Kidney glomerular epithelial cell (primary cell): ENCODE measurements around the gene KCNQ1.

Source experiments
- DNase-seq: peaks from one replicate; lab custom pipeline; 2025; lab: John Stamatoyannopoulos, UW

Gene KCNQ1

GRCh38 chr11:2778630-2779498, 334.1 kb downstream of the KCNQ1 start:
- DNase-seq, result peak; percentile 40

GRCh38 chr11:2779499-2779980, 334.7 kb downstream of the KCNQ1 start:
- no peak for DNase-seq

GRCh38 chr11:2779981-2780849, 335.4 kb downstream of the KCNQ1 start:
- no peak for DNase-seq

GRCh38 chr11:2780850-2781407, 336.1 kb downstream of the KCNQ1 start:
- no peak for DNase-seq

- no peak for DNase-seq
Observed at GRCh38 chr11:2781408-2782274, 336.8 kb downstream of the KCNQ1 start.

- DNase-seq, result no peak
Observed at GRCh38 chr11:2782769-2783168, 338.0 kb downstream of the KCNQ1 start.

- DNase-seq, result no peak
Observed at GRCh38 chr11:2783536-2784082, 338.8 kb downstream of the KCNQ1 start.

GRCh38 chr11:2787816-2788167, 343.0 kb downstream of the KCNQ1 start:
- DNase-seq, result no peak

GRCh38 chr11:2788168-2789071, 343.6 kb downstream of the KCNQ1 start:
- no peak for DNase-seq

GRCh38 chr11:2789331-2789730, 344.5 kb downstream of the KCNQ1 start:
- DNase-seq, result no peak

GRCh38 chr11:2789791-2790567, 345.2 kb downstream of the KCNQ1 start:
- no peak for DNase-seq

GRCh38 chr11:2790568-2790921, 345.7 kb downstream of the KCNQ1 start:
- no peak for DNase-seq

GRCh38 chr11:2791139-2791520, 346.3 kb downstream of the KCNQ1 start:
- DNase-seq, result no peak

GRCh38 chr11:2791521-2792380, 346.9 kb downstream of the KCNQ1 start:
- no peak for DNase-seq

- DNase-seq, result no peak
Observed at GRCh38 chr11:2792381-2793250, 347.8 kb downstream of the KCNQ1 start.

- DNase-seq, result no peak
Observed at GRCh38 chr11:2793701-2794045, 348.9 kb downstream of the KCNQ1 start.

- no peak for DNase-seq
Observed at GRCh38 chr11:2794046-2794967, 349.5 kb downstream of the KCNQ1 start.
